Activated CD4-positive, alpha-beta T cell treated with anti-CD3 and anti-CD28 coated beads, Interleukin-2, Interleukin-6, amounts not matched to agents 100 ng/mL and 50 ng/mL, durations not matched to agents 16 hours and 8 hours (primary cell): ENCODE data around the gene KLK2.

Experiments used
- DNase-seq: peaks from one replicate; pipeline ENCODE4 v3.0.0-alpha.2; 2020

KLK2 gene

GRCh38 chr19:50925734-50926133 is 52.5 kb downstream of the KLK2 start:
- DNase-seq: no peak

DNA sequence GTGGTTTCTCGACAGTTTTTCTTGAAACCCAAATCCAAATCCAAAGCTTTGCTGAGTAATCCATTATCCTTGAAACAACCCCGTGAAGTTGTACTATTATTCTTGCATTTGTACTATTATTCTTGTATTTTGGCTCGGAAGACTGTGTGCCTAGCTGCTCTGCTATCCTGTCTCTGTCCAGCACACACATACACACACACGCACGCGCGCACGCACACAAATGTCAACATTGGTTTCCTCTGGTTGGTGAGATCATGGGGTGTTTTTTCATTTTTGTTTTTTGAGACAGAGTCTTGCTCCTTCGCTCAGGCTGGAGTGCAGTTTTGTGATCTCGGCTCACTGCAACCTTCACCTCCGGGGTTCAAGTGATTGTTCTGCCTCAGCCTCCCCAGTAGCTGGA is 52.9 kb downstream of the KLK2 start:
- no peak for DNase-seq

DNA sequence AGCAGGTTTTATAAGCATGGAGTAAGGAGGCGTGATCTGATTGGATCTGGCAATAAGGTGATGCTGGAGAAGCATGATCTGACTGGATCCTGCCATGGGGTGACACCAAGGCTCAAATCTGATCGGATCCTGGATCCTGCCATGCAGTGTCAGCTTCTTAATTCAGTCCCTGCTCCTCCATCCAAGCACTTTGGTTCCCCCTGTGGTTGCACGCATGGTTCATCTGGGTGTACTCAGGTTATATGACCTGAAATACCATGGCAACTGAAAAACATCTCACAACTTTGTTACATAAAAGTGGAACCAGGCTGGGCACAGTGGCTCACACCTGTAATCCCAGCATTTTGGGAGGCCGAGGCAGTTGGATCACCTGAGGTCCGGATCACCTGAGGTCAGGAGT is 55.6 kb downstream of the KLK2 start:
- DNase-seq: no peak
